Epidermal melanocyte (primary cell): Measurements from ENCODE around the gene LDLRAD4.

ENCODE experiments used
- DNase-seq: peaks from one replicate; pipeline ENCODE4 v3.0.0; 2011; ENCODE audit warnings: low spot score; ENCODE audit not compliant: insufficient read length

Gene LDLRAD4

DNA sequence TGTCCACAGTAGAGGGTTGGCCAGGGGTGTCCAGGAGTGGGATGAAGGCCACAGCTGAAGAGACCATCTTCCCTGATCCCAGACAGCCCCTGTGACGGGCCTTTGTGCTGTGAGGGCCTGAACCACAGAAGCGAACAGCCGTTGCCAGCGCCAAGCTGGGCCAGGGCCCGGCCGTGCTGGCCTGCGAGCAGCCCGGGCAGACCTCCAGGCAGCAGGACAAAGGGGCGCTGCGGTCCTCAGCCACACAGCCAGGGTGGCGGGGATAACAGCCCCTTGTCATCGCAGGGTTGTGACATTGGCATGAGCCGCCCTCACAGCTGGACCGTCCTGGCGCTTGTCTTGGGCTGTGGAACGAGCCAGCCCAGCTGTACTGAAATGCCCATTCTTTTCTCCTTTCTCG lies 346.7 kb downstream of the LDLRAD4 start:
- no peak for DNase-seq

DNA sequence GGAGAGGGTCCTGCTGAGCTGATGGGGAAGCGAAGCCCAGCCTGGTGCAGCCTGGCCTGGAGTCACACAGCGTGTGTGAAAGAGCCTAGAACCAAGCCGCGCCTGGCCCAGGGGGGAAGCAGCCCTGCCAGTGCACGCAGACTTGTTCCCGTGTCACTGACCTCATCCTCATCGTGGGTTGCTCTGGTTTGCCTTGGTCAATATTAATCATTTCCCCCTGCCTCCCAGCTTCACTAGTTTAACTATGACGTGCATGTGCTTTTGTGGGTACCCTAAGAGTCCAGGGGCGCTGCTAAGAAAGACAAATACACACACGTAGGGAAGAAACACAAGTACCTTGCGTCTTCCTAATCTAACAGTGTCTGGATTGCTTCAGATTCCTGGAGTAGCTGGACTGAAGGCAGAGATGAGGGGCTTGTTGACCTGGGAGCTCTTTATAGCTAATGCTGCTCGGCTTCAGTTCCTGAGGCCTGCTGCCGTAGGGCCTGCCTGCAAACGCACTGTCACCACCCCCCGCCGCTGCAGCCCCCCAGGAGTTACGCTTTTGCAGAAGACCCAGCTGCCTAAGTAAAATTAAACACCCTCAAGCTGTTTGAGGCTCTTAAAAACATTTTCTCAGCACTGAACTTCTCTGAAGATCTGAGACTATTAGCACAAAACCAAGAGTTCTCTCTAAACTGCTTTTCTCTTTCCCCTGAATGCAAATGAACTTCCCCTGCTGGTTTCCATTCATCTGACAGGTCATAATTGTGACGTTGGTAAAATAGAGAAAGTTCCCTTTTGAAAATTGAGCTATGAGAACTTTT lies 348.6 kb downstream of the LDLRAD4 start:
- DNase-seq = no peak

DNA sequence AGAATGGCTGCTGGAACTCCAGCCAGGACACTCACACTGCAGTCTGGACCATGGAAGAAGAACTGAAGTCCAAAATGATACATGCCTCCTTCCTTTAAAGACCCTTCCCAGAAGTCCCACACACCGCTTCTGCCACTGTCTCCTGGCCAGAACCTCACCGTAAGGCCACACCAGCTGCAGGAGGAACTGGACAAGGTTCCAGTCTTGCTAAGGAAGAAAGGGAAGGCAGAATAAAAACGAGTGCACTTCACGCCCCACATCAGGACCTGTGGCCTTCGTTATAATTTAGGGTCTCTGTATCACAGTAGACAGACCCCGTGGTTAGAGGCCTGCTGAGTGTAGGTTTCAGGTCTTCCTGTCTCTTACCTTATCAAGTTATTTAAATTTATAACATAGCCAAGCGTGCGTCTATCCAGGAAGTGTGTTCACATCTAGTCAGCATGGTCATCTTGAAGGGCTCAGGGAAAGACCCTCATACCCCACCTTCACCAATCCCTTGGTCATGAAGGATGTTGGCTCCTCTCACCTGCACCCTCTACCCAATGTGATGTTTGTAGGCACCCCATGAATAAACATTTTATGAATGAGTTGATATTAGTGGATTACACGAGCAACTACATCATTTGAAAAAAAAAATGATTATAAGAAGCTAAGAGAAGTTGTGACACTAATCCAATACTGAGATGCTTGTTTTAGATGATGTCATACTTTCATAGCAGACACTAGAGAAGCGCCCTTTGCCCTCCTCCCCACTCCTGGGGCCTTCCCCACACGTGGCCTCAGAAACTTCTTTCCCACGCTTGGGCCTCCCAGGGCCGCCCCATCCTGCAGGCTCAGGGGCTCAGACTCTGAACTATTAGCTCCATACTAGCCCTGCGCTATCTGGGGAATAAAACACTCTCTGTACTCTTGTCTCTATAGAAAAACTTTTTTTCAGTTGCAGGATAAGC lies 350.2 kb downstream of the LDLRAD4 start:
- DNase-seq = no peak

DNA sequence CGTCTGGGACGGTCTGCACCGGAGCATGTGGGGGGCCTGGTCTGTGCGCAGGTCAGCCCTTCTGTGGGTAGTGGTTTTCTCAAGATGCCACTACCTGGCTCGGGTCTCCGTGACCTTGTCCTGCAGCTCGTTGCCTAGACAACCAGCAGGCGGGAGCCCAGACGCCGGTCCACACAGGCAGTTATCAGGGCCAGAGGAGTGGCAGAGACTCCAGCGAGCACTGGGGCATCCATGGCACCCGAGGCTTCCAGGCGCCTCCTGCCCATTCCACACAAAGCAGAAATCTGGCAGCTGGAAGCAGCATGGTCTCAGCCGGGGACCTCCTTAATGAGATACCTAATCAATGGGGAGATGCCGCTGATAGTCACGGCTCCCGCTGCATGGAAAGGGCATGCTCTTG lies 351.7 kb downstream of the LDLRAD4 start:
- no peak for DNase-seq

DNA sequence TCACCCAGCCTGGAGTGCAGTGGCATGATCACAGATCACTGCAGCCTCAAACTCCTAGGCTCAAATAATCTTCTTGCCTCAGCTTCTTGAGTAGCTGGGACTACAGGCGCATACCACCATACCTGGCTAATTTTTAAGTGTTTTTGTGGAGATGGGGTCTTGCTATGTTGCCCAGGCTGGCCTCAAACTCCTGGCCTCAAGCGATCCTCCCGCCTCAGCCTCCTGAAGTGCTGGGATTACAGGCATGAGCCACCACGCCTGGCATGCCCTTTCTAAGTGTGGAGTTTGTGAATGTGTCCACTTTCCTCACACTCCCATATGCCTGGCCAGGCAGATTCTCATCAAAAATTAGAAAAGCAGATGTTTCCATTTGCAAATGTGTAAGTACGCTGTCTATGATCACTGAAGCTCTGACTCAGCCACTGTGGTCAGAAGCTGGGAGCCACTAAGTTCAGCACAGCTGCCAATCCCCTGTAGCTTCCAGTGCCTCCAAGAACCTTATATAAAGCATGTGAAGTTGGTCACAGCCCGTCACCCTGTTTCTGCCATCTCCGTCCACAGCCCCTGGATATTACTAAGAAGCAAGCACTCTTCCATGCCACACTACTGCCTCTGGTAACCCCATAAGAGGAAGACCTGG lies 352.4 kb downstream of the LDLRAD4 start:
- DNase-seq = no peak

DNA sequence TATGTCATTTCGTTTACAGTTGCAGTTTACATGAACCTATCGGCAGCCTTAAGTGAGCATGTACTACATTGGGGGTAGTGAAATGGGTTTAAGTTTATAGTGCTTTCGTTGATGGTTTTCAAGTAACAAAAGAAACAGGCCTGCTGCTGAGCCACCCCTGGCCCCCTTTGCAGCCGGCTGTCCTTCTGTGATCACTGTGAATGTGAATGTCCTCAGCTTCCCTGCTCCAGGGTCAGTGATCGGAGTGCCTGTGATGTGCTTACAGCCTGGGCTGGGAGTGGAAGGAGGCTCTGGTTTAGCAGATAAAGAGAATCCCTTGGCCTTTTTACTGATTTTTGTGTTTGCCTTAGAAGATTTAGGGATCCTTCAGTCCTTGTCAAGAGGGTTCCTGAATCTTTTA lies 353.6 kb downstream of the LDLRAD4 start:
- no peak for DNase-seq

DNA sequence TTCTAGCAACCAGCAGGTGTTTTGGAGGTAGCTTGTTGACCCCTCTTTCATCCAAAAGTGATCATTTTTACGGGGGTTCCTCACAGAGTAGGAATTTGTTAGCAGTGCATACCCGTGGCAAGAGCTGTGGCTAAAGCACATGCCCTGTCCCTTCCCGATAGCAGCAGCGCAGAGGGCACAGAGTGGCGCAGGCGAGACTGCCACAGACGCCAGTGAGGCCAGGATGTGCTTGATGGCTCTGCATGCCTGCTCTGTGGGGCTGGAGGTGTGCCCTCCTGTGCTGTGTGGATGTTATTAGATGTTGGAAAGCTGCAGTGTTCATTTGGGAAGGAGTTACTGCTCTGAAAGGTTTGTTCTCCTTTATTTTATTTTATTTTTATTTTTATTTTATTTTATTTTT lies 354.2 kb downstream of the LDLRAD4 start:
- DNase-seq = no peak

DNA sequence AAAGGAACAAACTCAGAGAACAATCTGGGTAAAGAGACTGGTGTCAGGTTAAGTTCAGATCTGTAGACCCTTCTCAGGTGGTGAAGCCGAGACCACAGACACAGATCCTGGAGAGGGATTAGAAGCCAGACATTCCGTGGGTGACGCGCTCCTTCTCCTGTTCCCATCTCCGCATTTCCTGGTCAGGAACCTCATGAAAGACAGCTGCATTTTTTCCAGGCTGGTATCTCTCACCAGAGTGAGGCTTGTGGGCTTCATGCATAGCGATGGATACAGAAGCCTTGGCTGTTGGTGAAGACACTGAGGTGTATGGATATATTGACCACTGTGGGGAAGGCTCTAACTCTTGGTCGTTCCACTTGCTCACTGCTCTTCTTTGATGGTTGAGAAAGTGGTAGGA lies 355.2 kb downstream of the LDLRAD4 start:
- DNase-seq = no peak

DNA sequence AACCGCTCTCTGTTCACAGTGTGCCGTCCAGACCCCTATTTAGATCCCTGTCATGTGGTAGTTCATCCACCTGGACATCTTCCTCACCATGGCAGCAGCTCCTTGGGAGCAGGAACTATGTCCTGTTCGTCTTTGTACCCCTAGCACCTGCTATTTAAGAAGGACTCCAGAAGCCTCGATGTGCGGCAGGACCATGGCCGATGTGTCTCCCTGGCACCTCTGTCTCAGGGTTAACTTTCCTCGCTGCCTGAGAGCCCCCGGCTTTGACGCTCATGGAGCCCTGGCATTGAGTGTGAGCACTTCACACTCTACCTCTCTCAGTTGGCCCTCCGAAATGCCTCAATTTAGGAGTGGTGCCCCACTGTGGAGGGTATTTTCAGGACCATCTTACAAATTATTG lies 355.8 kb downstream of the LDLRAD4 start:
- no peak for DNase-seq

DNA sequence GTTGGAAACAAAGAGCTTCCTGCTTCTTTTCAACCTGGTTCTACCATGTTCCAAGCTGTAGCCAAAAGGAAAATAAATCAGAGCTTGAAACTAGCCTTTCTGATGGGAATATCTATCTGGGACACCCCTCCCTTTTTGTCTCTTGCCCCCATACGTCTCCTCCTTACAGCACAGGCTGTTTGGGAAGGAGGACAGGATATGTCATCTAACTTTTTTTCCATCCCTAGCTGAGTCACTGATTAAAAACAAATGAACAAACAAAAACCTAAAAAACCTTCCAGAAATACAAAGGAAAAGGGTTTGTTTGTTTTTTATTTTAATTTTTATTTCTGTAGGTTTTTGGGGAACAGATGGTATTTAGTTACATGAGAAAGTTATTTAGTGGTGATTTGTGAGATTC lies 356.2 kb downstream of the LDLRAD4 start:
- no peak for DNase-seq

DNA sequence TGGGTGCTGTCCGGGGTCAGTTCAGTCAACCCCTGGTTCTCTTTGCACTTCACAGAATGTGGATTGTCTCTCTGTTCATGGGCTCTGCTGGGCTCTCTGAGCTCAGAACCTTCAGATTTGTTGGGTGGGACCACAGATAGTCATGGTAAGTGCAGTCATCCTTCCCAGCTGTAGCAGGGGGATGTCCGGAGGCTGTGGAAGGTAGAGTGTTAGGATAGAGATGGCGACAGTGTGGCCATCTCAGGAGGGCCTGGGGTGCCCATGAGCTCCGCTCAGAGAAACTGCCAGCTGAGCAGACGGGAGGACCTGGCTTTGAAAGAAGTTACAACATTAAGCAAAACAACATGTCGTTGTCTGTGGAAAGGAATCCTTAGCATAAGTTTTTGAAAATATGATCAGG lies 358.0 kb downstream of the LDLRAD4 start:
- no peak for DNase-seq

DNA sequence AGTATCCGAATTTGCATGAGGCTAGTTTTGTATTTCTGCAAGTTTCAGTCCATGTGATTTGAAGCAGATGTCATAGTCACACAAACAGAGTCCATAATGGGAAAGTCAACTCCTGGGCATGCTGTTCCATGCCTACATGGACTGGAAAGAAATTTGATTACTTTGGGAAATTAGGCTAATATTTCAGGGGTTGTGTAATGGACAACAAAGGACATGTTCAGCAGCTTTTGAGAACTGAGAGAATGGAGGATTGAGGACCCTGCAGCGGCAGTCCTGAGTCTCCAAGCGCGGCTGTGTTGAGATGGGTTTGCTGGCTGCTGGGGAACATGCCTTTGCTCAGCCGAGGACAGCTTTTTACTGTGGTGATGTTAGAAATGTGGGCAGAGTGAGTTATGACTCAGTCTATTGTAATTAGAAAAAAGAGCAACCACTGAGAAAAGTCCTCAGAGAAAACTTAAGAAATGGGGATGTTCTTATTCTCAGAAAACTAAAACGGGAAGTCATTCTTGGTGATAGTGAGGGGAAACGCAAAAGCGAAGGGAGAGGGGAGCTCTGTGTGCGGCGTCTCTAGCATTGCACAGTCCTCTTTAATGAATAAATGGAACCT lies 358.6 kb downstream of the LDLRAD4 start:
- no peak for DNase-seq

DNA sequence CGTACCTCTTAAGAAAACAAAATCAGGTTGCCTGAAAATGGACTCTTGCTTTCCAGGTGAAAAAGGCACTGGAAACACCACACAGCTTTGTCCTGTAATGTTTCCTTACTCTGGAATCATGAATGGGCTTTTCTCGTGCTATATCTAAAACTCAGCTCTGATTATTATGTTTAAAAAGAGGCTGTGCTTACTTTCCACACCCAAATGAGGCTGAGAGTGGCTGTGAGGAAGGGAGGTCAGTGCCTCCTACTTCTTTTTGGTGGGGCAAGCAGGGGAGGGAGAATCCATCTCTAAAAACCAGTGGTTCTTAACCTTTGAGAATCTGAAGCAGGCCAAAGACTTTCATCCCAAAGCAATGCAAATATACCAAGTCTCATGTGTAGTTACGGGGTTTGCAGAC lies 359.2 kb downstream of the LDLRAD4 start:
- DNase-seq = no peak

DNA sequence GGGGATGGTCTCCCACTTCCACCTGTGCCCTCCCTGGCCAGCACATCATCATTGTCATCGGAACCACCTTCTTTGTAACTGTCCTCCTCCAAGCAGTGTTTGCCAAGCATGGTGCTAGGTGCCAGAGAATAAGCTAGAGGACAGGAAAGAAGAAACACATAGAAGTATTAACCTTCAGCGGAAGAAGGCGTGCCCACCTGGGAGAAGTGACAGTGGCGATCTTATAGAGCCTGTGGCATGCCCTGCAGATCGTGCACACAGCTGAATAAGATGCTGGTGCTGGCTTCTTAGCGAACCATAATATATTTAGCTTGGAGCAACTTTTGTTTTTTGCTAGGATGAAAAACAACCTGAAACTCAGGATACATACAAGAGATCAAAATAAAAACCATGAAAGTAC lies 359.8 kb downstream of the LDLRAD4 start:
- DNase-seq = no peak

DNA sequence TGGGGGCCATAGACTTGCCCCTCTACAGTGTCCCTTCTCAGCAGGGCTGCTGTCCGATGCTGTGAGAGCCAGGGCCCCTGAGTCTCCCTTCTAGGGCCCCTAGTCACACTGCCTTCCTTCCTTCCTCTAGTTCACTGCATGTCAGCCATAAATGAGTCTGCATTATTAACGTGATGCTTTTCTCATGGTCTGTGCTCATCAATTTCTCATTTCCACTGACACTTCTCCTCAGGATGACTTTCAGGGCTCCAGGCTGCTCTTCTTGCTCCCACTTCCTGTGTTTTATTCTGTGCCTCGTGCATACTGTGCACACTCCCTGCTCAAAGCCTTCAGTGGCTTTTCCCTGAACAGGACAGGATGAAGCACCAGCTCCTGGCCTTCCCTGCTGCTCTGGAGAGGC lies 361.3 kb downstream of the LDLRAD4 start:
- DNase-seq = no peak

DNA sequence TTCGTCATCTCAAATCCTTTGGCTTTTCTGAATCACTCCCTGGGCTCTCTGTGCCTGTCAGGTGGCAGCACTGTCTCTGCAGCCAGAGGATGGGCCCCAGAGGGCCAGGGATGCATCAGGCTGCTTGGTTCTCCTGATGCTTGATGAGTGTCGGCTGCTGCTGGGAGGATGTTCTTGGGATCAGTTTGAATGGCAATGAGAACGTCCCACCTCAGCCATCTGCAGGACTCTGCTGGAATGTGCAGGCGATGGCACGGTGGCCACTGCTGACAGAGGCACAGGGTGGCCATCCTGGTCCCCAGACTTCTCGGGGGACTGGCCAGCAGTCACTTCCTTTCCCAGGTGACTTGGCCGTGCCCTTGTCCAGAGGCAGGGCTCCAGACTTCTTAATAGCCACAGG lies 361.8 kb downstream of the LDLRAD4 start:
- DNase-seq = no peak

DNA sequence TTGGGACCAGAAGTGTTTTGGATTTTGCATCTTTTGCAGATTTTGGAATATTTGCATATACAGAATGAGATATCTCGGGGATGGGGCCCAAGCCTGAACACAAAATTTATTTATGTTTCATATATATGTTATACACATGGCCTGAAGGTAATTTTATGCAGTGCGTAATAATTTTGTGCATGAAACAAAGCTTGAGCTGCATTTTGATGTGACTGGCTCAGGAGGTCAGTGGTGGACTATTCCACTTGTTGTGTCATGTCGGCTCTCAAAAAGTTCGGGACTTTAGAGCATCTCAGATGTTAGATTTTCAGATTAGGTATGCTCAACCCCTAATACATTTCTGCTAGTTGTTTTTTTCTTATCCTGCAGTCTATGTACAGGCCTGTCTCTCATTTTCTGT lies 362.4 kb downstream of the LDLRAD4 start:
- DNase-seq = no peak

DNA sequence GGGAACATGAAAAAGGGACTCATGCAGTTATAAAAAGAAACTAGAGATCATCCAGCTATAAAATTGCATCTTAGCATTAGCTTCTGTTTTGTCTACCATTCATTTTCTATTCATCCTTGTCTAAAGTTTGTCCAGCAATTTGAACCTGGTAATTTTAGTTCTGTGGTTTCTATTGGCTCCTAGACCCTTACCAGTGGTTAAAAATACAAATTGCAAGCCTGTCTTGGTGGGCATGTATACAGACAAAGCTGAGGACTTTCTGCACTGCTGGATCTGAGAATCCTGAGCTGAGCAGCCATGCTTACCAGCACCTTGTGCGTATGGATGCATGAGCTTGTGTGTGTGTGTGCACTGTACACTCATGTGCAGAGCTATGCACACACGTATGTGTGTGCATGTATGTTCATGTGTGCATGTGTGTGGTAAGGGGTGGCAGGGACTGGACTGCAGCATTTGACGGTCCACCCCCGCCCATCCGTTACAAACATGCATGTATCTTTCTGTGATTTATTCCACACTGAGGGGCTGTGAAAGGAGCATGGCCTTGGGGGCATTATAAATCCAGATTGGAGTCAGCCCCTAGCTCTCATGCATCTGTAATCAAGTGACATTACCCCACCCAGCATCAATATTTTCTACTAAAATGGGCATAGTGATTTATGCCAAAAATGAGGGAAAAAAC lies 363.1 kb downstream of the LDLRAD4 start:
- no peak for DNase-seq

DNA sequence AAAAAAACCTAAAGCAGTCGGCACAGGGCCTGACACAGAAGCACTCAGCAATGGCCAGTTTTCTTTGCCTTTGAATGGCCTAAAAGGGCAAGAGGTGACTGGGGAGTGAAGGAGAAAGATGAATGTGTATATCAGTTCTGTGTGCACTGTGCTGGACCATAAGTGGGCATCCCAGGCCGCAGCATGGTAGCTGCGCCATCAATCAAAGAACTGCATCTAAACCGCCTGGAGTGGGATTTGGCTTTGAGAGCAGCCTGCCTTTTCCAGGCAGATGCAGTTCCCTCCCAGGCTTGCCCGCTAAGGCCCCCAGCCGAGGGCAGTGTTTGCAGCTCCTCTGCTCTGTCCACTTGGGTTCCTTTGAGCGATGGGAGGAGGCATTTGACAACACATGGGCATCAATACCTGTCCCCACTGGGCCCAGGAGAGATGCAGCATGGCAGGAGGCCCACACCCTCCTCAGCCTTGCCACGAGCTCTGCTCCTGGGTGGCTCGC lies 363.7 kb downstream of the LDLRAD4 start:
- no peak for DNase-seq

DNA sequence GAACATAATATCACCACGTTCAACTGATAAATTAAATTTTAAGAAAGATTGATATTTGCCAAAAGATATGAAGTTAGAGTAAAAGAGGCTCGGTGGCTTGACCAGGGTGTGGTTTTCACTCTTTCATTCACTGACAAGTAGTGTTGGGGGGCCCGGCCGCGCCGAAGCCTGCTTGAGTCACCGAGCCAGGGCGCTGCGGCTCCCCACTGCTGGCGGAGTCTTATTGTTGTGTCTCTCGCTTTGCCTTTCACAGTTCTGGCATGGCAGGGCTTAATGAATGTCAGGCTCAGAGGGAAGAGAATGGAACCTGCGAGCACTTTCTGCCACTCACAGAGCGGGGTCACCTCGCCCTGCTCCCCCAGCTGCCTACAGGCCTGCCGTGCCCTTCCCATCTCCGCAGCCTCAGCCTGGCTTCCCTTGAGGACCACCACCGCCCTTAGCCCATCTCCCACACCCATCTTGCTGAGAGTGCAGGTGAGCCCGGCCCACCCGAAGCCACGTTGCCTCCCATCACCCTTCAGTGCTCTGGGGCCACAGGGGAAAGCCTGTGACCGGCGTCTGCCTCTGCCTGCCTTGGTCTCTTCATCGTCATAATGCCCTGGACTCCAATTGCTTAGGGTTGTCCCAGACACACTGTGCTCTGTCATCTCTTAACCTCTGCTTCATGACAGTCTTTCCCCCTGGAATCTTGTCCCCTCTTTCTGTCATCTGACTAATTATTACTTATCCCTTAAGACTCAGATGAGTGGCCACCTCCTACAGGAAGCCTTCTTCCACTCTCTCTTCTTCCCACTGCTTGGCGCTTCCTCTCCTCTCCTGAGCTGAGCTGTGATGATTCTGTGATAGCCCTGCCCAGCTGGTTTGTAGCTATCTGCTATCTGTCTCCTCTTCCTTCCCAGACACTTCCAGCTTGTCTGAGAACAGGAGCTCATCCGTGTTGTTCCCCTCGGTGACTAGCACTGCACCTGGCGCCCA lies 365.3 kb downstream of the LDLRAD4 start:
- DNase-seq = no peak
